ENCODE data around the gene MROH9. TPM values are rescaled to one million over a fixed set of nuclear protein-coding genes. Genes with fewer than 3 reads are reported as not detected.

Gene MROH9
- total and polyA plus RNA-seq, 2 experiments from 2014 or later = 0.06 TPM; not detected in 1

- Mint-ChIP-seq H3K36me3 (ENCODE audit: low read depth) (no peaks in the 10 kb centered on the region), H3K27ac (no peak overlapping the region), H3K27me3 (ENCODE audit: insufficient read depth, low read depth, poor library complexity) (peaks cover 1% of the 10 kb centered on the region), H3K9me3 (no peaks in the 10 kb centered on the region), H3K4me1 (peaks cover 4% of the 10 kb centered on the region; the same call in 2 of the 3 replicates), H3K4me3 (no peak overlapping the region)
- Histone ChIP-seq H3K4me3 (no peak overlapping the region), H3K27ac (ENCODE audit: low read depth) (no peak overlapping the region), H3K36me3 (ENCODE audit: insufficient read depth) (no peaks in the 10 kb centered on the region), H3K4me1 (ENCODE audit: insufficient read depth) (no peaks in the 10 kb centered on the region), H3K9me2 (ENCODE audit: insufficient read depth) (no peaks in the 10 kb centered on the region), H3K79me2 (replicated peaks; ENCODE audit: insufficient read depth) (no peaks in the 10 kb centered on the region), H2AFZ (no peak overlapping the region), H4K20me1 (replicated peaks; ENCODE audit: insufficient read depth) (no peaks in the 10 kb centered on the region), H3K27me3 (ENCODE audit: insufficient read depth) (no peaks in the 10 kb centered on the region), H3F3A (replicated peaks; ENCODE audit: low read depth) (no peaks in the 10 kb centered on the region), H3K4me2 (no peak overlapping the region)
- TF ChIP-seq ZNF114 (CRISPR knock-in tag; IDR thresholded peaks at IDR 0.05) = no peak
- no peak for TF ChIP-seq CREB1 (CRISPR knock-in tag; IDR thresholded peaks at IDR 0.05; ENCODE audit: low read depth)
- TF ChIP-seq NANOG (IDR thresholded peaks at IDR 0.05; ENCODE audit: borderline replicate concordance) = no peak
- TF ChIP-seq, protein P1, sequence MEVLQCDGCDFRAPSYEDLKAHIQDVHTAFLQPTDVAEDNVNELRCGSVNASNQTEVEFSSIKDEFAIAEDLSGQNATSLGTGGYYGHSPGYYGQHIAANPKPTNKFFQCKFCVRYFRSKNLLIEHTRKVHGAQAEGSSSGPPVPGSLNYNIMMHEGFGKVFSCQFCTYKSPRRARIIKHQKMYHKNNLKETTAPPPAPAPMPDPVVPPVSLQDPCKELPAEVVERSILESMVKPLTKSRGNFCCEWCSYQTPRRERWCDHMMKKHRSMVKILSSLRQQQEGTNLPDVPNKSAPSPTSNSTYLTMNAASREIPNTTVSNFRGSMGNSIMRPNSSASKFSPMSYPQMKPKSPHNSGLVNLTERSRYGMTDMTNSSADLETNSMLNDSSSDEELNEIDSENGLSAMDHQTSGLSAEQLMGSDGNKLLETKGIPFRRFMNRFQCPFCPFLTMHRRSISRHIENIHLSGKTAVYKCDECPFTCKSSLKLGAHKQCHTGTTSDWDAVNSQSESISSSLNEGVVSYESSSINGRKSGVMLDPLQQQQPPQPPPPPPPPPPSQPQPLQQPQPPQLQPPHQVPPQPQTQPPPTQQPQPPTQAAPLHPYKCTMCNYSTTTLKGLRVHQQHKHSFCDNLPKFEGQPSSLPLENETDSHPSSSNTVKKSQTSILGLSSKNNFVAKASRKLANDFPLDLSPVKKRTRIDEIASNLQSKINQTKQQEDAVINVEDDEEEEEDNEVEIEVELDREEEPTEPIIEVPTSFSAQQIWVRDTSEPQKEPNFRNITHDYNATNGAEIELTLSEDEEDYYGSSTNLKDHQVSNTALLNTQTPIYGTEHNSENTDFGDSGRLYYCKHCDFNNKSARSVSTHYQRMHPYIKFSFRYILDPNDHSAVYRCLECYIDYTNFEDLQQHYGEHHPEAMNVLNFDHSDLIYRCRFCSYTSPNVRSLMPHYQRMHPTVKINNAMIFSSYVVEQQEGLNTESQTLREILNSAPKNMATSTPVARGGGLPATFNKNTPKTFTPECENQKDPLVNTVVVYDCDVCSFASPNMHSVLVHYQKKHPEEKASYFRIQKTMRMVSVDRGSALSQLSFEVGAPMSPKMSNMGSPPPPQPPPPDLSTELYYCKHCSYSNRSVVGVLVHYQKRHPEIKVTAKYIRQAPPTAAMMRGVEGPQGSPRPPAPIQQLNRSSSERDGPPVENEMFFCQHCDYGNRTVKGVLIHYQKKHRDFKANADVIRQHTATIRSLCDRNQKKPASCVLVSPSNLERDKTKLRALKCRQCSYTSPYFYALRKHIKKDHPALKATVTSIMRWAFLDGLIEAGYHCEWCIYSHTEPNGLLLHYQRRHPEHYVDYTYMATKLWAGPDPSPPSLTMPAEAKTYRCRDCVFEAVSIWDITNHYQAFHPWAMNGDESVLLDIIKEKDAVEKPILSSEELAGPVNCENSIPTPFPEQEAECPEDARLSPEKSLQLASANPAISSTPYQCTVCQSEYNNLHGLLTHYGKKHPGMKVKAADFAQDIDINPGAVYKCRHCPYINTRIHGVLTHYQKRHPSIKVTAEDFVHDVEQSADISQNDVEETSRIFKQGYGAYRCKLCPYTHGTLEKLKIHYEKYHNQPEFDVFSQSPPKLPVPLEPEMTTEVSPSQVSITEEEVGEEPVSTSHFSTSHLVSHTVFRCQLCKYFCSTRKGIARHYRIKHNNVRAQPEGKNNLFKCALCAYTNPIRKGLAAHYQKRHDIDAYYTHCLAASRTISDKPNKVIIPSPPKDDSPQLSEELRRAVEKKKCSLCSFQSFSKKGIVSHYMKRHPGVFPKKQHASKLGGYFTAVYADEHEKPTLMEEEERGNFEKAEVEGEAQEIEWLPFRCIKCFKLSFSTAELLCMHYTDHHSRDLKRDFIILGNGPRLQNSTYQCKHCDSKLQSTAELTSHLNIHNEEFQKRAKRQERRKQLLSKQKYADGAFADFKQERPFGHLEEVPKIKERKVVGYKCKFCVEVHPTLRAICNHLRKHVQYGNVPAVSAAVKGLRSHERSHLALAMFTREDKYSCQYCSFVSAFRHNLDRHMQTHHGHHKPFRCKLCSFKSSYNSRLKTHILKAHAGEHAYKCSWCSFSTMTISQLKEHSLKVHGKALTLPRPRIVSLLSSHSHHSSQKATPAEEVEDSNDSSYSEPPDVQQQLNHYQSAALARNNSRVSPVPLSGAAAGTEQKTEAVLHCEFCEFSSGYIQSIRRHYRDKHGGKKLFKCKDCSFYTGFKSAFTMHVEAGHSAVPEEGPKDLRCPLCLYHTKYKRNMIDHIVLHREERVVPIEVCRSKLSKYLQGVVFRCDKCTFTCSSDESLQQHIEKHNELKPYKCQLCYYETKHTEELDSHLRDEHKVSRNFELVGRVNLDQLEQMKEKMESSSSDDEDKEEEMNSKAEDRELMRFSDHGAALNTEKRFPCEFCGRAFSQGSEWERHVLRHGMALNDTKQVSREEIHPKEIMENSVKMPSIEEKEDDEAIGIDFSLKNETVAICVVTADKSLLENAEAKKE (CRISPR knock-in tag; IDR thresholded peaks at IDR 0.05) = no peak
- TF ChIP-seq, protein P2, sequence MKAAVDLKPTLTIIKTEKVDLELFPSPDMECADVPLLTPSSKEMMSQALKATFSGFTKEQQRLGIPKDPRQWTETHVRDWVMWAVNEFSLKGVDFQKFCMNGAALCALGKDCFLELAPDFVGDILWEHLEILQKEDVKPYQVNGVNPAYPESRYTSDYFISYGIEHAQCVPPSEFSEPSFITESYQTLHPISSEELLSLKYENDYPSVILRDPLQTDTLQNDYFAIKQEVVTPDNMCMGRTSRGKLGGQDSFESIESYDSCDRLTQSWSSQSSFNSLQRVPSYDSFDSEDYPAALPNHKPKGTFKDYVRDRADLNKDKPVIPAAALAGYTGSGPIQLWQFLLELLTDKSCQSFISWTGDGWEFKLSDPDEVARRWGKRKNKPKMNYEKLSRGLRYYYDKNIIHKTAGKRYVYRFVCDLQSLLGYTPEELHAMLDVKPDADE (IDR thresholded peaks at IDR 0.05) = no peak
- no peak for TF ChIP-seq JUNB (IDR thresholded peaks at IDR 0.05; ENCODE audit: unreplicated experiment)
- TF ChIP-seq, protein P3, sequence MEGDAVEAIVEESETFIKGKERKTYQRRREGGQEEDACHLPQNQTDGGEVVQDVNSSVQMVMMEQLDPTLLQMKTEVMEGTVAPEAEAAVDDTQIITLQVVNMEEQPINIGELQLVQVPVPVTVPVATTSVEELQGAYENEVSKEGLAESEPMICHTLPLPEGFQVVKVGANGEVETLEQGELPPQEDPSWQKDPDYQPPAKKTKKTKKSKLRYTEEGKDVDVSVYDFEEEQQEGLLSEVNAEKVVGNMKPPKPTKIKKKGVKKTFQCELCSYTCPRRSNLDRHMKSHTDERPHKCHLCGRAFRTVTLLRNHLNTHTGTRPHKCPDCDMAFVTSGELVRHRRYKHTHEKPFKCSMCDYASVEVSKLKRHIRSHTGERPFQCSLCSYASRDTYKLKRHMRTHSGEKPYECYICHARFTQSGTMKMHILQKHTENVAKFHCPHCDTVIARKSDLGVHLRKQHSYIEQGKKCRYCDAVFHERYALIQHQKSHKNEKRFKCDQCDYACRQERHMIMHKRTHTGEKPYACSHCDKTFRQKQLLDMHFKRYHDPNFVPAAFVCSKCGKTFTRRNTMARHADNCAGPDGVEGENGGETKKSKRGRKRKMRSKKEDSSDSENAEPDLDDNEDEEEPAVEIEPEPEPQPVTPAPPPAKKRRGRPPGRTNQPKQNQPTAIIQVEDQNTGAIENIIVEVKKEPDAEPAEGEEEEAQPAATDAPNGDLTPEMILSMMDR (conservative IDR thresholded peaks at IDR 0.05; ENCODE audit: low read depth in 2 of 2) = no peak
- ATAC-seq = no peak
- no peak for DNase-seq (ENCODE audit: low spot score)
Measured at GRCh38 chr1:171082606-171083005, 147.3 kb downstream of the MROH9 start.

Measured in GM23338 (cell line).